IMR-90 (cell line): ENCODE measurements around the gene GRIN2D. TPM values are rescaled to one million over a fixed set of nuclear protein-coding genes. Genes with fewer than 3 reads are reported as not detected.

Experiments used
- ATAC-seq: fragments of 200-7000 bp; cut with Tn5 transposase; 2 replicates; pipeline ENCODE4 v1.9.1; 2020; ENCODE audit warnings: low read depth, mild to moderate bottlenecking, moderate library complexity
- BruUV-seq: library from RNA; stranded (reverse); fragments of 400-500 nt; replicated peaks from 2 replicates; lab custom pipeline; 2021; lab: Mats Ljungman, UMichigan
- CTCF ChIA-PET: fragments of 300-600 bp; formaldehyde crosslinking; extraction: SDS; loops from one replicate; lab custom pipeline; 2021; ENCODE audit warnings: antibody characterized with exemption; lab: Yijun Ruan, JAX
- POLR2A ChIA-PET: fragments of 300-600 bp; sonication (Branson Sonifier 250); formaldehyde crosslinking; loops from one replicate; lab custom pipeline; 2022; ENCODE audit warnings: antibody characterized with exemption; ENCODE audit not compliant: unreplicated experiment; lab: Charles Lee
- DNase-seq: peaks from one replicate; pipeline ENCODE4 v3.0.0; 2013
- H2AFZ ChIP-seq: replicated peaks from 2 replicates; pipeline ENCODE3; 2013; ENCODE audit warnings: low read length, mild to moderate bottlenecking; ENCODE audit not compliant: poor library complexity
- H2AK5ac ChIP-seq: 2 replicates; pipeline ENCODE4 v1.6.1; 2013; ENCODE audit warnings: low read depth, low read length, inconsistent platforms
- H2AK9ac ChIP-seq: replicated peaks from 2 replicates; pipeline ENCODE3; 2013; ENCODE audit warnings: mild to moderate bottlenecking, low read depth, low read length, moderate library complexity; ENCODE audit not compliant: poor library complexity
- H2BK120ac ChIP-seq: 2 replicates; pipeline ENCODE4 v1.6.1; 2013; ENCODE audit warnings: low read depth, low read length, inconsistent platforms
- H2BK15ac ChIP-seq: 3 replicates; pipeline ENCODE4 v1.6.1; 2013; ENCODE audit warnings: low read depth, low read length, inconsistent platforms
- H2BK20ac ChIP-seq: 2 replicates; pipeline ENCODE4 v1.6.1; 2013; ENCODE audit warnings: low read depth, mild to moderate bottlenecking, inconsistent platforms, low read length, moderate library complexity
- H2BK5ac ChIP-seq: 2 replicates; pipeline ENCODE4 v1.6.1; 2013; ENCODE audit warnings: mild to moderate bottlenecking, low read depth, low read length, inconsistent platforms; ENCODE audit not compliant: poor library complexity, severe bottlenecking
- H3K14ac ChIP-seq: replicated peaks from 2 replicates; pipeline ENCODE4 v1.6.1; 2013; ENCODE audit warnings: low read depth, low read length, inconsistent platforms
- H3K18ac ChIP-seq: 2 replicates; pipeline ENCODE4 v1.6.1; 2013; ENCODE audit warnings: low read depth, low read length, control low read depth
- H3K23ac ChIP-seq: 2 replicates; pipeline ENCODE4 v1.6.1; 2013; ENCODE audit warnings: low read depth, low read length, inconsistent platforms
- H3K27ac ChIP-seq: 2 replicates; pipeline ENCODE4 v1.5.1; 2013; ENCODE audit warnings: mild to moderate bottlenecking, control low read depth, low read length; ENCODE audit not compliant: insufficient read depth
- H3K27me3 ChIP-seq: 2 replicates; pipeline ENCODE4 v1.6.1; 2013; ENCODE audit warnings: low read length; ENCODE audit not compliant: control insufficient read depth, insufficient read depth
- H3K36me3 ChIP-seq: 2 replicates; pipeline ENCODE4 v1.6.1; 2013; ENCODE audit warnings: low read length, mixed read lengths; ENCODE audit not compliant: control insufficient read depth, insufficient read depth
- H3K4ac ChIP-seq: 2 replicates; pipeline ENCODE4 v1.6.1; 2013; ENCODE audit warnings: low read depth, low read length, inconsistent platforms
- H3K4me1 ChIP-seq: 2 replicates; pipeline ENCODE4 v1.6.1; 2013; ENCODE audit warnings: low read length, mixed read lengths; ENCODE audit not compliant: control insufficient read depth, insufficient read depth
- H3K4me2 ChIP-seq: 2 replicates; pipeline ENCODE4 v1.6.1; 2013; ENCODE audit warnings: low read depth, mild to moderate bottlenecking, control low read depth, low read length, moderate library complexity
- H3K4me3 ChIP-seq: 2 replicates; pipeline ENCODE4 v1.5.1; 2013; ENCODE audit warnings: low read depth, mild to moderate bottlenecking, control low read depth, low read length, moderate library complexity; ENCODE audit not compliant: insufficient read depth
- H3K56ac ChIP-seq: 2 replicates; pipeline ENCODE4 v1.6.1; 2013; ENCODE audit warnings: low read length, inconsistent platforms; ENCODE audit not compliant: insufficient read depth; ENCODE audit errors: extremely low read depth
- H3K79me1 ChIP-seq, 2 experiments: 2 replicates each; pipeline ENCODE4 v1.6.1; 2013; ENCODE audit warnings: low read length in 2 of 2, inconsistent platforms in 1 of 2, low read depth in 1 of 2
- H3K9ac ChIP-seq: 2 replicates; pipeline ENCODE4 v1.6.1; 2013; ENCODE audit warnings: low read depth, low read length, control low read depth
- H3K9me1 ChIP-seq: 2 replicates; pipeline ENCODE4 v1.6.1; 2013; ENCODE audit warnings: low read length, inconsistent platforms; ENCODE audit not compliant: insufficient read depth
- H3K9me3 ChIP-seq: 2 replicates; pipeline ENCODE4 v1.6.1; 2013; ENCODE audit warnings: low read length; ENCODE audit not compliant: control insufficient read depth, insufficient read depth
- H4K20me1 ChIP-seq: 2 replicates; pipeline ENCODE4 v1.6.1; 2013; ENCODE audit warnings: low read length, inconsistent platforms; ENCODE audit not compliant: insufficient read depth
- H4K5ac ChIP-seq: 2 replicates; pipeline ENCODE4 v1.6.1; 2013; ENCODE audit warnings: mild to moderate bottlenecking, low read depth, low read length, control low read depth
- H4K8ac ChIP-seq, 2 experiments: 2 replicates each; pipeline ENCODE4 v1.6.1; 2013; ENCODE audit warnings: low read depth in 2 of 2, low read length in 2 of 2, control low read depth in 1 of 2, inconsistent platforms in 1 of 2
- H4K91ac ChIP-seq: 2 replicates; pipeline ENCODE4 v1.6.1; 2013; ENCODE audit warnings: low read depth, low read length, inconsistent platforms; ENCODE audit not compliant: insufficient read depth
- BHLHE40 ChIP-seq: fragments of 150-350 bp; IDR thresholded peaks from 2 replicates; pipeline ENCODE4 v1.6.1; 2016; ENCODE audit warnings: mild to moderate bottlenecking, low read depth, low read length
- CHD1 ChIP-seq: IDR thresholded peaks from 2 replicates; pipeline ENCODE4 v1.6.1; 2012; ENCODE audit warnings: low read depth, low read length, improper control_type of control experiment
- POLR2A ChIP-seq: IDR thresholded peaks from 2 replicates; pipeline ENCODE4 v1.6.1; 2012; ENCODE audit warnings: mild to moderate bottlenecking, low read depth, low read length
- WGBS, 2 experiments: methylation state at CpG; one replicate each; pipeline versions ENCODE4 v1.1.5 to v1.1.7; 2013; ENCODE audit warnings: missing lambda C conversion rate in 2 of 2; ENCODE audit not compliant: insufficient read length in 1 of 2; ENCODE audit errors: extremely low coverage in 2 of 2; 5-methylcytosine and 5-hydroxymethylcytosine counted together
- dilution Hi-C: fragments of 300-500 bp; cut with HindIII; formaldehyde crosslinking; loops from one replicate; pipeline ENCODE4 v1.14.3; 2018; ENCODE audit warnings: low sequenced_read_pairs; ENCODE audit not compliant: unreplicated experiment
- in situ Hi-C: fragments of 300-500 bp; cut with MboI; formaldehyde crosslinking; loops from 3 replicates; pipeline ENCODE4 v1.14.3; 2019; ENCODE audit warnings: low sequenced_read_pairs, inconsistent platforms, mixed read lengths
- intact Hi-C: fragments of 100-400 bp; cut with micrococcal nuclease; formaldehyde crosslinking; loops from 2 replicates; pipeline ENCODE4 v1.10.0; 2022
- polyA plus RNA-seq, 3 experiments: library from polyadenylated mRNA; depleted of rRNA; stranded (reverse); fragments of >200 nt; gene quantifications; 2 replicates each; pipeline ENCODE4 v1.2.3, GENCODE V29; 2012; ENCODE audit warnings: low replicate concordance in 1 of 3
- total RNA-seq: library from RNA; depleted of rRNA; stranded (reverse); fragments of >200 nt; gene quantifications from 2 replicates; pipeline ENCODE4 v1.2.3, GENCODE V29; 2012
- TF ChIP-seq, protein P1 (sequence below): fragments of 150-350 bp; IDR thresholded peaks from 2 replicates; pipeline ENCODE4 v1.6.1; 2017; ENCODE audit warnings: mild to moderate bottlenecking, antibody characterized with exemption, low read length, low read depth

The GRIN2D gene
- total and polyA plus RNA-seq, 2 of the 4 experiments (the other 2 are of a cell fraction): under 0.01 to 0.24 TPM

DNA sequence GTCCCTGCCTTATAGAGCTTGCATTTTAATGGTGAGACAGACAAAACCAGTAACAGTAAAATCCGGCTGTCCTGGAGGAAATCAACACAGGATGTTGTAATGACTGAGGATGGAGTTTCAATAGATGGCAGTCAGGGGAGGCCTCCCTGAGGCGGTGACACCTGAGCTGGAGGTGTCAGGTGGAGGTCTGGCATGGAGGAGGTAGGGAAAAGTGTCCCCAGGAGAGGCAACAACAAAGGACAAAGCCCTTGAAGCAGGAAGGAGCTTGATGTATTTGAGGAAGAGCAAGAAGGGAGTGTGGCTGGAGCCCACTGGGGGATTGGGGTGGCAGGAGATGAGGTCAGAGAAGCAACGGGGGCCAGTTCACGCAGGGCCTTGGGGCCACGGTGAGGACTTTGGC is 7.8 kb downstream of the GRIN2D start:
- H3K14ac ChIP-seq: no peak overlapping the region
- H3K4me1 ChIP-seq: no peaks in the 10 kb centered on the region
- no peak overlapping the region for H3K23ac ChIP-seq
- 75% methylated on average over 3 of the region's 5 CpGs; no CpG with 5 or more reads in 1 of the 2 experiments for WGBS, 2 experiments
- dilution Hi-C loops (no loop called here), in situ Hi-C loops (no loop called here), intact Hi-C loops (no loop called here)
- peaks cover 19% of the 10 kb centered on the region for H3K27me3 ChIP-seq
- no peak overlapping the region for H2BK15ac ChIP-seq
- H2BK5ac ChIP-seq: no peak overlapping the region
- TF ChIP-seq, protein P1, sequence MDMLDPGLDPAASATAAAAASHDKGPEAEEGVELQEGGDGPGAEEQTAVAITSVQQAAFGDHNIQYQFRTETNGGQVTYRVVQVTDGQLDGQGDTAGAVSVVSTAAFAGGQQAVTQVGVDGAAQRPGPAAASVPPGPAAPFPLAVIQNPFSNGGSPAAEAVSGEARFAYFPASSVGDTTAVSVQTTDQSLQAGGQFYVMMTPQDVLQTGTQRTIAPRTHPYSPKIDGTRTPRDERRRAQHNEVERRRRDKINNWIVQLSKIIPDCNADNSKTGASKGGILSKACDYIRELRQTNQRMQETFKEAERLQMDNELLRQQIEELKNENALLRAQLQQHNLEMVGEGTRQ: no peak
- TF ChIP-seq POLR2A (no peak), CHD1 (no peak), BHLHE40 (no peak)
- no peak overlapping the region for H3K4me2 ChIP-seq
- no peak overlapping the region for H3K9ac ChIP-seq
- ATAC-seq (no peak), DNase-seq (no peak)
- H3K9me1 ChIP-seq: peaks cover 3% of the 10 kb centered on the region; the same call in 1 of the 2 replicates
- no peak overlapping the region for H3K27ac ChIP-seq
- H3K9me3 ChIP-seq: no peaks in the 10 kb centered on the region
- ChIA-PET POLR2A (no interaction called here), CTCF (no interaction called here)
- no peak overlapping the region for H4K5ac ChIP-seq
- H2BK120ac ChIP-seq: no peak overlapping the region
- no peak overlapping the region for H3K18ac ChIP-seq
- no peaks in the 10 kb centered on the region; the same call in 1 of the 2 replicates for H4K20me1 ChIP-seq
- H4K91ac ChIP-seq: no peak overlapping the region
- no TSS peak for BruUV-seq
- no peaks in the 10 kb centered on the region for H3K36me3 ChIP-seq
- no peak overlapping the region for H2AK9ac ChIP-seq
- H3K4me3 ChIP-seq: no peak overlapping the region
- no peak overlapping the region for H2BK20ac ChIP-seq
- no peak overlapping the region for H3K56ac ChIP-seq
- no peak overlapping the region for H2AK5ac ChIP-seq
- H2AFZ ChIP-seq: no peak overlapping the region
- no peak overlapping the region for H3K4ac ChIP-seq
- H3K79me1 ChIP-seq: no peaks in the 10 kb centered on the region
- H4K8ac ChIP-seq: no peak overlapping the region
